ENCODE measurements around the gene SH2D5. TPM values are rescaled to one million over a fixed set of nuclear protein-coding genes. Genes with fewer than 3 reads are reported as not detected.

SH2D5 gene
- total RNA-seq, 2 experiments from 2014 or later: 1.3 to 1.6 TPM

DNA sequence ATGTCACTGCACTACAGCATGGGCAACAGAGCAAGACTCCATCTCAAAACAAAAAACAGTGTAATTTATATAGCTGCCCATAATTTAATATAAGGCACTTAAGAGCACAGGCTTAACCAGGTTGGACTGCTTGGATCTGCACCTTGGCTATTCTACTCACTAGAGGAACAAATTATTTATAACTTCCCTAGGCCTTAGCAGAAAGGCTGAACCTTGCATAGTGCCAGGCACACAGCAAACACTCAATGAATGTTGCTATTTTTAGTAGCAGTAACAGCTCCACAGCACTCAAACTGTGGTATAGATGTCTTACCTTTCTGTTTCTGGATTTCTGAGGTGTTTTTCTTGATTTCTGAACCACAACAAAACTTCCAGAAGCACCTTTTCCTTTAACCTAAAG is 34.8 kb upstream of the SH2D5 start:
- CTCF ChIA-PET: interaction anchor here (0.9 to 1.3 kb wide), 2 partner anchors 15 to 42 kb away, joined by 3 read pairs; no protein-coding TSS in a partner anchor
- no peak for DNase-seq

DNA sequence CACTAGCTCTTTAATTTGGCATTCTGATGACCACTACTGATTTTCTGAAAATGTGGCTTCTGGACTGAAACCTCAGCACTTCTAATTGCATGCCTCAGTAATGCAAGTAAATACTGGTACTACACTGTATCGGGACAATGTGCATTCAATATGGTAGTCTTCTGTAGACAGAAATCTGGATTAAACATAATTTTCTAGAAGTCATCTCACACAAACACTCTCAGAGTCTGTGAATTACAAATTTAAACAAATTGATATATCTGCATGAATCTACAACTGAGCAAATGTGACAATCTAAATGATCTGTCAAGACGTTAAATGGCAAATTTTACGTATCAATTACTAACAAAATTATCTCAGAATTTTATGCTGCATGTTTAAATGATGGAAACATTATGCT is 30.9 kb upstream of the SH2D5 start:
- Mint-ChIP-seq H3K27ac (no peak overlapping the region), H3K4me3 (no peak overlapping the region), H3K4me1 (ENCODE audit: low read depth) (no peaks in the 10 kb centered on the region), H3K36me3 (ENCODE audit: low read depth) (peaks cover 45% of the 10 kb centered on the region), H3K27me3 (no peaks in the 10 kb centered on the region), H3K9me3 (no peaks in the 10 kb centered on the region)
- POLR2A ChIA-PET: interaction anchor here (0.9 kb wide), 1 partner anchor 9 kb away, joined by 3 read pairs; no protein-coding TSS in a partner anchor
- DNase-seq (no peak), ATAC-seq (no peak)
- intact Hi-C loops (cut with micrococcal nuclease): no loop called here
- TF ChIP-seq, protein P1, sequence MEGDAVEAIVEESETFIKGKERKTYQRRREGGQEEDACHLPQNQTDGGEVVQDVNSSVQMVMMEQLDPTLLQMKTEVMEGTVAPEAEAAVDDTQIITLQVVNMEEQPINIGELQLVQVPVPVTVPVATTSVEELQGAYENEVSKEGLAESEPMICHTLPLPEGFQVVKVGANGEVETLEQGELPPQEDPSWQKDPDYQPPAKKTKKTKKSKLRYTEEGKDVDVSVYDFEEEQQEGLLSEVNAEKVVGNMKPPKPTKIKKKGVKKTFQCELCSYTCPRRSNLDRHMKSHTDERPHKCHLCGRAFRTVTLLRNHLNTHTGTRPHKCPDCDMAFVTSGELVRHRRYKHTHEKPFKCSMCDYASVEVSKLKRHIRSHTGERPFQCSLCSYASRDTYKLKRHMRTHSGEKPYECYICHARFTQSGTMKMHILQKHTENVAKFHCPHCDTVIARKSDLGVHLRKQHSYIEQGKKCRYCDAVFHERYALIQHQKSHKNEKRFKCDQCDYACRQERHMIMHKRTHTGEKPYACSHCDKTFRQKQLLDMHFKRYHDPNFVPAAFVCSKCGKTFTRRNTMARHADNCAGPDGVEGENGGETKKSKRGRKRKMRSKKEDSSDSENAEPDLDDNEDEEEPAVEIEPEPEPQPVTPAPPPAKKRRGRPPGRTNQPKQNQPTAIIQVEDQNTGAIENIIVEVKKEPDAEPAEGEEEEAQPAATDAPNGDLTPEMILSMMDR (IDR thresholded peaks at IDR 0.05): no peak
- CTCF ChIA-PET: interaction anchor here (1.0 kb wide), 1 partner anchor 67 kb away, joined by 3 read pairs; no protein-coding TSS in a partner anchor

More for the DNA sequence above, 34.8 kb upstream of the SH2D5 start:
- no peaks in the 10 kb centered on the region for H3K4me1 Mint-ChIP-seq (ENCODE audit: low read depth)
- H3K27me3 Mint-ChIP-seq: no peaks in the 10 kb centered on the region
- no peak overlapping the region for H3K27ac Mint-ChIP-seq
- no peak overlapping the region for H3K4me3 Mint-ChIP-seq
- ATAC-seq: no peak
- TF ChIP-seq, protein P1 (IDR thresholded peaks at IDR 0.05): no peak
- peaks cover 43% of the 10 kb centered on the region for H3K36me3 Mint-ChIP-seq (ENCODE audit: low read depth)
- intact Hi-C loops (cut with micrococcal nuclease): no loop called here
- POLR2A ChIA-PET: interaction anchor here (0.6 to 0.9 kb wide), 2 partner anchors 19 to 32 kb away, joined by 3 to 5 read pairs; partner anchors contain the start of gene HP1BP3
- H3K9me3 Mint-ChIP-seq: no peaks in the 10 kb centered on the region

DNA sequence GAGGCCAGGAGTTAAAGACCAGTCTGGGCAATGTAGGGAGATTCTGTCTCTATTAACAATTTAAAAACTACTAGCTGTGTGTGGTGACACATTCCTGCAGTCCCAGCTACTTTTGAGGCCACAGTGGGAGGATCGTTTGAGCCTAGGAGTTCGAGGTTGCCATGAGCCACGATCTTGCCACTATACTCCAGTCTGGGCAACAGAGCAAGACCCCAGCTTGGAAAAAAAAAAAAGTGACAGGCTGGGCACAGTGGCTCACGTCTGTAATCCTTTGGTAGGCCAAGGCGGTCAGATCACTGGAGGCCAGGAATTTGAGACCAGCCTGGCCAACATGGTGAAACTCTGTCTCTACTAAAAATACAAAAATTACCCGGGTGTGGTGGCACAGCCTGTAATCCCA is 27.8 kb upstream of the SH2D5 start:
- ChIA-PET POLR2A (interaction anchor here (1.0 kb wide), 1 partner anchor 9 kb away, joined by 3 read pairs; no protein-coding TSS in a partner anchor), CTCF (no interaction called here)
- DNase-seq (no peak), ATAC-seq (no peak)
- Mint-ChIP-seq H3K9me3 (no peaks in the 10 kb centered on the region), H3K27ac (no peak overlapping the region), H3K27me3 (no peaks in the 10 kb centered on the region), H3K36me3 (ENCODE audit: low read depth) (peaks cover 48% of the 10 kb centered on the region), H3K4me3 (no peak overlapping the region), H3K4me1 (ENCODE audit: low read depth) (no peaks in the 10 kb centered on the region)
- TF ChIP-seq, protein P1 (IDR thresholded peaks at IDR 0.05): no peak
- intact Hi-C loops (cut with micrococcal nuclease): no loop called here

DNA sequence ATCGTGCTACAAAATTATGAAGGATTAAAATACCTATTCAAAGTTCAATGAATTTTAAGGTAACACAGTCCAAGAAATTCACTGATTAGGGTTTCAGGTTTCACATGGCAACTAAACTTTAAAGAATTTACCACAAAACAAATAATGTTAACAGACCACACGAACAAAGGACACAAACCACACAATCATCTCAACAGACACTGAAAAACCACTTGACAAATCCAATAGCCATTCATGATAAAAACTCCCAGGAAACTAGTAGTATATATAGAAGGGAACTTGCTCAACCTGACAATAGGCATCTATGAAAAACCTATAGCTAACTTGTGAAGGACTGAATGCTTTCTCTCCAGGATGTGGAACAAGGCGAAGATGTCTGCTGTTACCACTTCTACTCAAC is 21.1 kb upstream of the SH2D5 start:
- intact Hi-C loops (cut with micrococcal nuclease): no loop called here
- Mint-ChIP-seq H3K27me3 (no peaks in the 10 kb centered on the region), H3K4me1 (ENCODE audit: low read depth) (no peaks in the 10 kb centered on the region), H3K9me3 (no peaks in the 10 kb centered on the region), H3K4me3 (no peak overlapping the region), H3K27ac (no peak overlapping the region), H3K36me3 (ENCODE audit: low read depth) (peaks cover 36% of the 10 kb centered on the region)
- DNase-seq (no peak), ATAC-seq (no peak)
- ChIA-PET CTCF (no interaction called here), POLR2A (interaction anchor here (0.9 kb wide), 1 partner anchor 10 kb away, joined by 3 read pairs; no protein-coding TSS in a partner anchor)
- TF ChIP-seq, protein P1 (IDR thresholded peaks at IDR 0.05): no peak

DNA sequence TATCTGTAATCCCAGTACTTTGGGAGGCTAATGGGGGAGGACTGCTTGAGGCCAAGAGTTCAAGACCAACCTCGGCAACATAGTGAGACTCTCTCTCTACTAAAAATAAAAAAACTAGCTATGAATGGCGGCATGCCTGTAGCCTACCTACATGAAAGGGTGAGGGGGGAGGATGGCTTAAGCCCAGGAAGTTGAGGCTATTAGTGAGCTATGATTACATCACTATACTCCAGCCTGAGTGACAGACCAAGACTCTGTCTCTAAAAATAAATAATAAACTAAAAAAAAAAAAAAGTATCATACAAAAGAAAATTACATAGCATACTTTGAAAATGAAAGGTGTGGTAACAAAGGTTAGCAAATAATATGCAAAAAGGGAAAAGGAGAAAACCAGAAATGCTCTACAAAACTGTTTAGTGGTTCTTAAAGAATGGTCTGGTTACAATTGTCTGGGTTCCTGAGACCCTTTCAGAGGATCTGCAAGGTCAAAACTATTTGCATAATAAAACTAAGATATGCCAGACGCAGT is 19.0 kb upstream of the SH2D5 start:
- no peak for ATAC-seq

More for the DNA sequence above, 19.0 kb upstream of the SH2D5 start:
- DNase-seq: no peak
- TF ChIP-seq, protein P1 (IDR thresholded peaks at IDR 0.05): no peak
- Mint-ChIP-seq H3K9me3 (no peaks in the 10 kb centered on the region), H3K27me3 (no peaks in the 10 kb centered on the region), H3K4me3 (no peak overlapping the region), H3K27ac (no peak overlapping the region), H3K4me1 (ENCODE audit: low read depth) (no peaks in the 10 kb centered on the region), H3K36me3 (ENCODE audit: low read depth) (peaks cover 40% of the 10 kb centered on the region)
- ChIA-PET CTCF (interaction anchor here (0.7 to 1.0 kb wide), 2 partner anchors 16 to 55 kb away, joined by 3 read pairs; no protein-coding TSS in a partner anchor), POLR2A (interaction anchor here (0.8 to 1.8 kb wide), 3 partner anchors 8 to 124 kb away, joined by 3 to 6 read pairs (median 3); partner anchors contain the start of gene HP1BP3)
- intact Hi-C loops (cut with micrococcal nuclease): no loop called here
